ENCODE results near the gene SETBP1.

- TF ChIP-seq CTCF (IDR thresholded peaks at IDR 0.05), result no peak
- TF ChIP-seq EZH2 (IDR thresholded peaks at IDR 0.05), result no peak
- no peak for TF ChIP-seq EZH2phosphoT487 (IDR thresholded peaks at IDR 0.05)
Observed at GRCh38 chr18:44945888-44946401, 265.3 kb downstream of the SETBP1 start.

Data from neural progenitor cell (in vitro differentiated cells).